Measurements from ENCODE around the gene LIN54.

The LIN54 gene

DNA sequence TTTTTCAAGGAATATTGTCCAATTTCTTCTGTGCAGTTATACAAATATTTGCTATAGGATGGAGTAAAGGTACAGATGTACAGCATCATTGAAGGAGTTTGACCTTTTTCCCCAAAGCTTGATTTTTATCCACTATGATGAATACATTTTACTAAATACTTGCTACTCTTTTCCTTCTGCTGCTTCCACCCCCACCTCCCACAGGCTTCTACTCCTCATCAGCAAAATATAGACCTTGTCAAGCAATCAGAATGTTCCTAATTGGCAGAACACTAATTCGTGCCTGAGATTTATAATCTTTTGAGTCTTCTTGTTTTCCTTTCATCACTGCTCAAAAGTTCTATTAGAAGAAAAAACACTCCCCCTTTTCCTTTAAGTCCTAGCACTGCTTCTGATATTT, 113.9 kb downstream of the LIN54 start:
- Histone ChIP-seq H3K9me3 (ENCODE audit: insufficient read depth, low read depth, low read length) (no peaks in the 10 kb centered on the region), H2AFZ (ENCODE audit: low read length) (no peak overlapping the region), H3K4me3 (ENCODE audit: low read length, poor library complexity, severe bottlenecking) (peak overlapping the region; percentile 83), H3K4me1 (ENCODE audit: insufficient read depth, low read length, poor library complexity, severe bottlenecking) (peaks cover 45% of the 10 kb centered on the region), H3K9me2 (replicated peaks; ENCODE audit: low read depth, low read length) (no peaks in the 10 kb centered on the region), H3K79me2 (ENCODE audit: insufficient read depth, low read length) (peaks cover 93% of the 10 kb centered on the region), H3K27me3 (ENCODE audit: insufficient read depth, low read length, poor library complexity, severe bottlenecking) (peaks cover 8% of the 10 kb centered on the region), H4K20me1 (ENCODE audit: insufficient read depth, low read length, poor library complexity, severe bottlenecking) (peaks cover 68% of the 10 kb centered on the region), H3K36me3 (ENCODE audit: insufficient read depth, low read length) (peaks cover 37% of the 10 kb centered on the region; the same call in 1 of the 2 replicates), H3K9ac (ENCODE audit: low read depth, low read length, poor library complexity, severe bottlenecking) (peak overlapping the region; percentile 85), H3K4me2 (ENCODE audit: low read depth, low read length, poor library complexity, severe bottlenecking) (peak overlapping the region; percentile 91), H3F3A (ENCODE audit: low read depth) (peaks cover 13% of the 10 kb centered on the region; the same call in 1 of the 2 replicates)
- TF ChIP-seq, protein P1, sequence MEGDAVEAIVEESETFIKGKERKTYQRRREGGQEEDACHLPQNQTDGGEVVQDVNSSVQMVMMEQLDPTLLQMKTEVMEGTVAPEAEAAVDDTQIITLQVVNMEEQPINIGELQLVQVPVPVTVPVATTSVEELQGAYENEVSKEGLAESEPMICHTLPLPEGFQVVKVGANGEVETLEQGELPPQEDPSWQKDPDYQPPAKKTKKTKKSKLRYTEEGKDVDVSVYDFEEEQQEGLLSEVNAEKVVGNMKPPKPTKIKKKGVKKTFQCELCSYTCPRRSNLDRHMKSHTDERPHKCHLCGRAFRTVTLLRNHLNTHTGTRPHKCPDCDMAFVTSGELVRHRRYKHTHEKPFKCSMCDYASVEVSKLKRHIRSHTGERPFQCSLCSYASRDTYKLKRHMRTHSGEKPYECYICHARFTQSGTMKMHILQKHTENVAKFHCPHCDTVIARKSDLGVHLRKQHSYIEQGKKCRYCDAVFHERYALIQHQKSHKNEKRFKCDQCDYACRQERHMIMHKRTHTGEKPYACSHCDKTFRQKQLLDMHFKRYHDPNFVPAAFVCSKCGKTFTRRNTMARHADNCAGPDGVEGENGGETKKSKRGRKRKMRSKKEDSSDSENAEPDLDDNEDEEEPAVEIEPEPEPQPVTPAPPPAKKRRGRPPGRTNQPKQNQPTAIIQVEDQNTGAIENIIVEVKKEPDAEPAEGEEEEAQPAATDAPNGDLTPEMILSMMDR (conservative IDR thresholded peaks at IDR 0.05; ENCODE audit: low read length): no peak
- TF ChIP-seq EZH2phosphoT487 (IDR thresholded peaks at IDR 0.05; ENCODE audit: borderline replicate concordance): no peak

DNA sequence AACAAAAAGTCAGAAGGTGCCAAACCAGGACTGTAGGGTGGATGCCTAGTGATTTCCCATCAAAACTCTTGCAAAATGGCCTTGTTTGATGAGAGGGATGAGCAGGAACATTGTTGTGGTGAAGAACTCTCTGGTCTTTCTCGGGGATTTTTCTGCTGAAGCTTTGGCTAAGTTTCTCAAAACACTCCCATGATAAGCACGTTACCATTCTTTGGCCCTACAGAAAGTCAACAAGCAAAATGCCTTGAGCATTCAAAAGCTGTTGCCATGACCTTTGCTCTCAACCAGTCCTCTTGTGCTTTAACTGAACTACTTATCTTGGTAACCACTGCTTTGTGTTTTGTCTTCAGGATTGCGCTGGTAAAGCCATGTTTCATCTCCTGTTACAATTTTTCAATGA, 116.7 kb downstream of the LIN54 start:
- H3K4me2 ChIP-seq (ENCODE audit: low read depth, low read length, poor library complexity, severe bottlenecking): peak overlapping the region; percentile 91
- H3K9me3 ChIP-seq (ENCODE audit: insufficient read depth, low read depth, low read length): no peaks in the 10 kb centered on the region
- peaks cover 58% of the 10 kb centered on the region for H3K4me1 ChIP-seq (ENCODE audit: insufficient read depth, low read length, poor library complexity, severe bottlenecking)
- no peak overlapping the region for H3K4me3 ChIP-seq (ENCODE audit: low read length, poor library complexity, severe bottlenecking)
- peaks cover 37% of the 10 kb centered on the region; the same call in 1 of the 2 replicates for H3K36me3 ChIP-seq (ENCODE audit: insufficient read depth, low read length)
- no peaks in the 10 kb centered on the region for H3K27me3 ChIP-seq (ENCODE audit: insufficient read depth, low read length, poor library complexity, severe bottlenecking)
- peaks cover 94% of the 10 kb centered on the region for H3K79me2 ChIP-seq (ENCODE audit: insufficient read depth, low read length)
- peaks cover 17% of the 10 kb centered on the region; the same call in 1 of the 2 replicates for H3F3A ChIP-seq (ENCODE audit: low read depth)
- H3K9ac ChIP-seq (ENCODE audit: low read depth, low read length, poor library complexity, severe bottlenecking): no peak overlapping the region
- H4K20me1 ChIP-seq (ENCODE audit: insufficient read depth, low read length, poor library complexity, severe bottlenecking): peaks cover 66% of the 10 kb centered on the region
- H3K9me2 ChIP-seq (replicated peaks; ENCODE audit: low read depth, low read length): no peaks in the 10 kb centered on the region
- H2AFZ ChIP-seq (ENCODE audit: low read length): no peak overlapping the region
- TF ChIP-seq, protein P1 (conservative IDR thresholded peaks at IDR 0.05; ENCODE audit: low read length): no peak
- no peak for TF ChIP-seq EZH2phosphoT487 (IDR thresholded peaks at IDR 0.05; ENCODE audit: borderline replicate concordance)

DNA sequence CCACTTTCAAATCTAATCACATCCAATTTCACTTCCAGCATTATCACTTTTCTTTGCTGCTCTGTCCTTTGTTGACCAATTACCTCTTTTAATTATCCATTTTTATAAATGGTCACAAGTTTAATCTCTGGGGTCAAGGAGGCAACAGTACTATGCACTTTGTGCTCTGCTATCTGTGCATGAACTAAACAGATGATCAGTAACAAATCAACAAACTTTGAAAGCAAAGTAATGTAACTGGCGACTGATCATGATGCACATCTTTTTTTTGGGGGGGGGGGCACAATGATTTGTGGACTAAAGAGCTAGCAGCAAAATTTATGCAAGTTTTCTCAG, 118.2 kb downstream of the LIN54 start:
- Histone ChIP-seq H3K27me3 (ENCODE audit: insufficient read depth, low read length, poor library complexity, severe bottlenecking) (no peaks in the 10 kb centered on the region), H3K9me3 (ENCODE audit: insufficient read depth, low read depth, low read length) (no peaks in the 10 kb centered on the region), H3F3A (ENCODE audit: low read depth) (peaks cover 17% of the 10 kb centered on the region; the same call in 1 of the 2 replicates), H4K20me1 (ENCODE audit: insufficient read depth, low read length, poor library complexity, severe bottlenecking) (peaks cover 56% of the 10 kb centered on the region), H3K4me2 (ENCODE audit: low read depth, low read length, poor library complexity, severe bottlenecking) (peak overlapping the region; percentile 79), H3K36me3 (ENCODE audit: insufficient read depth, low read length) (peaks cover 34% of the 10 kb centered on the region; the same call in 1 of the 2 replicates), H3K9ac (ENCODE audit: low read depth, low read length, poor library complexity, severe bottlenecking) (no peak overlapping the region), H3K4me1 (ENCODE audit: insufficient read depth, low read length, poor library complexity, severe bottlenecking) (peaks cover 50% of the 10 kb centered on the region), H3K9me2 (replicated peaks; ENCODE audit: low read depth, low read length) (no peaks in the 10 kb centered on the region), H3K79me2 (ENCODE audit: insufficient read depth, low read length) (peaks cover 92% of the 10 kb centered on the region), H3K4me3 (ENCODE audit: low read length, poor library complexity, severe bottlenecking) (no peak overlapping the region), H2AFZ (ENCODE audit: low read length) (no peak overlapping the region)
- no peak for TF ChIP-seq EZH2phosphoT487 (IDR thresholded peaks at IDR 0.05; ENCODE audit: borderline replicate concordance)
